Muscle of leg (tissue), 11 donors: ENCODE data around the gene CERS6. TPM values are rescaled to one million over a fixed set of nuclear protein-coding genes. Genes with fewer than 3 reads are reported as not detected.

Source experiments
- DNase-seq: peaks from one replicate; pipeline ENCODE4 v3.0.0; 2013
- H3K27ac ChIP-seq: one replicate; pipeline ENCODE4 v1.5.1; 2013; ENCODE audit warnings: mild to moderate bottlenecking, low read length, control low read depth
- H3K27me3 ChIP-seq: one replicate; pipeline ENCODE4 v1.6.1; 2013; ENCODE audit warnings: low read length; ENCODE audit not compliant: control insufficient read depth, insufficient read depth
- H3K36me3 ChIP-seq: one replicate; pipeline ENCODE4 v1.6.1; 2013; ENCODE audit warnings: low read length; ENCODE audit not compliant: control insufficient read depth, insufficient read depth
- H3K4me1 ChIP-seq: one replicate; pipeline ENCODE4 v1.6.1; 2013; ENCODE audit warnings: low read length; ENCODE audit not compliant: control insufficient read depth, insufficient read depth
- H3K4me3 ChIP-seq: one replicate; pipeline ENCODE4 v1.5.1; 2013; ENCODE audit warnings: low read length, control low read depth
- H3K9me3 ChIP-seq: replicated peaks from 2 replicates; pipeline ENCODE4 v1.6.1; 2013; ENCODE audit warnings: low read depth, low read length; ENCODE audit not compliant: control insufficient read depth
- WGBS: methylation state at CpG from one replicate; pipeline ENCODE4 v1.1.5; 2013; ENCODE audit warnings: missing lambda C conversion rate; ENCODE audit not compliant: insufficient coverage; 5-methylcytosine and 5-hydroxymethylcytosine counted together
- polyA plus RNA-seq, 8 donors: library from polyadenylated mRNA; unstranded; fragments of 120-200 nt; gene quantifications; one replicate each; pipeline versions ENCODE4 v1.2.1 to v1.2.3, GENCODE V29; 2013; ENCODE audit warnings: inconsistent platforms in 1 of 8, low replicate concordance in 1 of 8; ENCODE audit not compliant: insufficient read length in 8 of 8, insufficient read depth in 1 of 8
- total RNA-seq: library from RNA; stranded (reverse); fragments of 120-200 nt; gene quantifications from one replicate; pipeline ENCODE4 v1.2.4, GENCODE V29; 2013

The CERS6 gene
- total and polyA plus RNA-seq, 9 donors: 21.2 to 54.4 (median 39.0) TPM

GRCh38 chr2:168607992-168608391 is 151.9 kb downstream of the CERS6 start:
- no CpG with 5 or more reads among the region's 2 CpGs for WGBS

GRCh38 chr2:168608796-168609195 is 152.7 kb downstream of the CERS6 start:
- H3K9me3 ChIP-seq: peaks cover 14% of the 10 kb centered on the region
- no peak for DNase-seq
- H3K36me3 ChIP-seq: peaks cover 2% of the 10 kb centered on the region
- no peak overlapping the region for H3K4me3 ChIP-seq
- H3K4me1 ChIP-seq: no peaks in the 10 kb centered on the region
- no peaks in the 10 kb centered on the region for H3K27me3 ChIP-seq
- H3K27ac ChIP-seq: no peak overlapping the region

More at GRCh38 chr2:168607992-168608391, 151.9 kb downstream of the CERS6 start:
- Histone ChIP-seq H3K4me3 (no peak overlapping the region), H3K27me3 (no peaks in the 10 kb centered on the region), H3K36me3 (peaks cover 2% of the 10 kb centered on the region), H3K9me3 (peaks cover 14% of the 10 kb centered on the region), H3K27ac (no peak overlapping the region), H3K4me1 (no peaks in the 10 kb centered on the region)
- no peak for DNase-seq

GRCh38 chr2:168611091-168611490 is 155.0 kb downstream of the CERS6 start:
- Histone ChIP-seq H3K36me3 (no peaks in the 10 kb centered on the region), H3K4me3 (no peak overlapping the region), H3K9me3 (no peaks in the 10 kb centered on the region), H3K4me1 (no peaks in the 10 kb centered on the region), H3K27ac (no peak overlapping the region), H3K27me3 (no peaks in the 10 kb centered on the region)
- no peak for DNase-seq

DNA sequence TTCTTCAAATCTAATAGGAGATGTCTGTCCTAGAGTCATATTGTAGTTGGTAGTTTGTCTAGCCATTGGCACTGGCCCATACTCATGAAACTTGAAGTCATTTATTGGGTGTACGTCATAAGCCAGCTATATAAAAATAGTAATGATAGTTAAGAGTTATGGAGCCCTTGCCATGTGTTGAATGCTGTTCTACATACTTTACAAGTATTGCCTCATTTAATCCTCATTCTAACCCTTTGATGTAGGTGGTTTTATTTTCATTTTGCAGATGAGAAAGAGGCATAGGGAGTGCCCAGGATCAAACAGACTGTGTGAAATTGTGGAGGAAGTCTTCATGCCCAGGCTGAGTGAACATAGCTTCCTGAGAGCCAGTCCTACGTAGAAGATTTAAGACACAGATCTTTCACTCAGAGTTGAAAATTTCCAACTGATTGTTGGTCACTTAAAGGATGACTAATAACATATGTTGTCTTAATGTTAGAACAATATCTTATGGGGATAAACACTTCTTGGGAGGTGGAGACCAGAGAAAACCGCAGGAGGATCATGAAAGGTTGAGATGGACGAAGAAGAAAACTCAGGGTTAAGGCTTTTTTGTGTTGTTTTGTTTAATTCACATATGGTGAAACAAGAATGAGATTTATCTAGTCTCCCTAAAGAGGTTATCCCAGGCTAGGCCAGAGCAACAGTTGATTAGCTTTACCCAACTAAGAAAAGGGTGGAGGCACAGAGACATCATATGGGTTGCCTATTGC is 156.0 kb downstream of the CERS6 start:
- Histone ChIP-seq H3K36me3 (no peaks in the 10 kb centered on the region), H3K27ac (no peak overlapping the region), H3K4me1 (no peaks in the 10 kb centered on the region), H3K27me3 (no peaks in the 10 kb centered on the region), H3K4me3 (no peak overlapping the region), H3K9me3 (no peaks in the 10 kb centered on the region)
- peak; percentile 12 for DNase-seq
- 100% methylated on average over 2 of the region's 4 CpGs for WGBS

DNA sequence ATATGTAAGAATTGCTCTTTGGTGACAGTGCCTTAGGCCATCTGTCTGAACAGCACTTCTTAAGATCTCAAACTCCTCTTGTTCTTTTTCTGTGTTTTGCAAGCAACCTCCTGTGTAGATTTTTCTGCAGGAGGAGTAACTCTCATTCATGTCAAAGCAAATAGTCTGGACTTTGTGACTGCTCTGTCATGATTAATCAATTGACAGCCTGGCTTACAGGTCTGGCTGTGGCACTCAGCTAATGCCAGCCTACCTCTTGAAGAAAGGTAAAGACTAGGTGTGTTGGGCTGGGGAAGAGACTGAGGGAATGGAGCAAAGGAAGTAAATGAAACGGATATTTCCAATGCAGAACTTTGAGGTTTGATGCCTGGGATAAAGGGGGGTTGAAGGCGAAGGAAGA is 156.6 kb downstream of the CERS6 start:
- H3K4me1 ChIP-seq: no peaks in the 10 kb centered on the region
- DNase-seq: no peak
- H3K36me3 ChIP-seq: no peaks in the 10 kb centered on the region
- H3K27ac ChIP-seq: no peak overlapping the region
- H3K27me3 ChIP-seq: no peaks in the 10 kb centered on the region
- H3K4me3 ChIP-seq: no peak overlapping the region
- WGBS: 94% methylated on average over 2 of the region's 2 CpGs
- no peaks in the 10 kb centered on the region for H3K9me3 ChIP-seq

- Histone ChIP-seq H3K36me3 (no peaks in the 10 kb centered on the region), H3K27me3 (no peaks in the 10 kb centered on the region), H3K4me1 (no peaks in the 10 kb centered on the region), H3K4me3 (no peak overlapping the region), H3K9me3 (no peaks in the 10 kb centered on the region), H3K27ac (no peak overlapping the region)
- DNase-seq: no peak
- WGBS: 100% methylated on average over 1 of the region's 2 CpGs
Observed at GRCh38 chr2:168613551-168613950, 157.5 kb downstream of the CERS6 start.

DNA sequence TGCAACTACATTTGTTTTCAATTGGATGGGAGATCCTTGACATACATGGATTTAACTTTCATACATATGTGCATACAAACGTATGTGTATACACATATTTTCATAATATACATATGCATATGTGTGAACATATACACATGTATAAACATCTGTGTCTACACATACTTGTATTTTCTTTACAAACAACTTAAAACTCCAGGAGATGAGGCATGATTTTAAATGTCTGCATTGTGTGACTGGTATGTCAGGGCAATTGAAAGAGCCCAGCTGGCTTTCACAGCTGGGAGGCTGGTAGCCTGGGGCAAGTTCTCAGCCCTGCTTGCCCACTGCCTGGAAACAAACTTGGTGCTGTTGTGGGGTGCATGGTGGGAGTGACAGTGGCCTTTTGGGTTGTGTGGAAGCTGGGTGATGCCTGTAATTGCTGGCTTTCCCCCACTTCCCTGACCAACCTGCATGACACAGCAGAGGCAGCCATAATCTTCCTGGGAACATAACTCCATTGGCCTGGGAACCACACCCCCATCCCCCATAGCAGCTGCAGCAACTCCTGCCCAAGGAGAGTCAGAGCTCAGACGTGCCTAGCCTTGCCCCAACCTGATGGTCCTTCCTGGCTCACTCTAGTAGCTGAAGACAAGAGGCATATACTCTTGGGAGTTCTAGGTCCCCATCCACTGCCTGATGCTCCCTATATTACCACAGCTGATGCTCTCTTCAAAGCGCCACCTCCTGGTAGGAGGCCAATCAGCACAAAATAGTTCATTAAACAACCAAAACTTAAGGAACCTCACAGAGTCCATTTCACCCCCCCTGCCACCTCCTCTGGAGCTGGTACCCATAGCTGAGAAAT is 158.3 kb downstream of the CERS6 start:
- DNase-seq: no peak
- no peak overlapping the region for H3K27ac ChIP-seq
- H3K36me3 ChIP-seq: no peaks in the 10 kb centered on the region
- no peak overlapping the region for H3K4me3 ChIP-seq
- no peaks in the 10 kb centered on the region for H3K4me1 ChIP-seq
- no peaks in the 10 kb centered on the region for H3K9me3 ChIP-seq
- no peaks in the 10 kb centered on the region for H3K27me3 ChIP-seq
- 82% methylated on average over 2 of the region's 3 CpGs for WGBS

DNA sequence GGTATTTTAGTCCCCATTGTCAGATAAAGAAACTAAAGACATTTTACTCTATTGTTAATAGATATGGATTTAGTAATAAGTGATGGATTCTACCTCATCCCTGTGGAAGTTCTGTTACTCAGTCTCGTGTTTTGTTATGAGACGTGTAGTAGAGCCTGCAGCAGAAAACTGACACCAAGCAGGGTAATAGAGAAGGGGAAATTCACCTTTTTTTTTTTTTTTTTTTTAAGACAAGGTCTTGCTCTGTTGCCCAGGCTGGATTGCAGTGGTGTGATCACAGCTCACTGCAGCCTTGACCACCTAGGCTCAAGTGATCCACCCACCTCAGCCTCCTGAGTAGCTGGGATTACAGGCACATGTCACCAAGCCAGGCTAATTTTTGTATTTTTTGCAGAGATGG is 164.5 kb downstream of the CERS6 start:
- DNase-seq: no peak
- Histone ChIP-seq H3K4me1 (no peaks in the 10 kb centered on the region), H3K27me3 (no peaks in the 10 kb centered on the region), H3K36me3 (no peaks in the 10 kb centered on the region), H3K4me3 (no peak overlapping the region), H3K9me3 (no peaks in the 10 kb centered on the region), H3K27ac (no peak overlapping the region)
- no CpG with 5 or more reads among the region's 2 CpGs for WGBS

GRCh38 chr2:168622559-168622958 is 166.5 kb downstream of the CERS6 start:
- Histone ChIP-seq H3K27ac (no peak overlapping the region), H3K4me3 (no peak overlapping the region), H3K36me3 (no peaks in the 10 kb centered on the region), H3K27me3 (no peaks in the 10 kb centered on the region), H3K9me3 (no peaks in the 10 kb centered on the region), H3K4me1 (no peaks in the 10 kb centered on the region)
- DNase-seq: no peak
- no CpG with 5 or more reads among the region's 1 CpG for WGBS

GRCh38 chr2:168624028-168624427 is 168.0 kb downstream of the CERS6 start:
- H3K27ac ChIP-seq: no peak overlapping the region
- no CpG with 5 or more reads among the region's 3 CpGs for WGBS
- no peaks in the 10 kb centered on the region for H3K9me3 ChIP-seq
- H3K4me3 ChIP-seq: no peak overlapping the region
- H3K4me1 ChIP-seq: no peaks in the 10 kb centered on the region
- H3K36me3 ChIP-seq: no peaks in the 10 kb centered on the region
- no peak for DNase-seq
- H3K27me3 ChIP-seq: no peaks in the 10 kb centered on the region
